HG03066 (cell line): ENCODE data around the gene OR52E2.
"Not testable (repeated sequence)": the region's sequence is repeated elsewhere in the genome, so short reads cannot be mapped to it uniquely, and the experiment has no call there.

Source experiments
- ATAC-seq: cut with Tn5 transposase; IDR thresholded peaks from one replicate; pipeline ENCODE4 v1.9.1; 2021; ENCODE audit warnings: low read depth; ENCODE audit not compliant: unreplicated experiment

OR52E2 gene

GRCh38 chr11:5059391-5059790 is at the start of gene OR52E2:
Gene OR52E2, minus strand, starts transcription at chr11:5059627. Its CDS starts 0 bp downstream, at chr11:5059627.
- ATAC-seq = no peak

- ATAC-seq = no peak
Observed at GRCh38 chr11:5107285-5107684, 47.9 kb upstream of the OR52E2 start.

- ATAC-seq = no peak
Observed at GRCh38 chr11:5103066-5103465, 43.6 kb upstream of the OR52E2 start.

- ATAC-seq = no peak
Observed at GRCh38 chr11:5102246-5102645, 42.8 kb upstream of the OR52E2 start.

GRCh38 chr11:5096011-5096410 is 36.6 kb upstream of the OR52E2 start:
- no peak for ATAC-seq

GRCh38 chr11:5092821-5093585 is 33.6 kb upstream of the OR52E2 start:
- no peak for ATAC-seq

- no peak for ATAC-seq
Observed at GRCh38 chr11:5090668-5091067, 31.2 kb upstream of the OR52E2 start.

GRCh38 chr11:5088556-5088955 is 29.1 kb upstream of the OR52E2 start:
- ATAC-seq = no peak

GRCh38 chr11:5083602-5084001 is 24.2 kb upstream of the OR52E2 start:
- ATAC-seq = no peak

- no peak for ATAC-seq
Observed at GRCh38 chr11:5081405-5081804, 22.0 kb upstream of the OR52E2 start.

- ATAC-seq = no peak
Observed at GRCh38 chr11:5071799-5072198, 12.4 kb upstream of the OR52E2 start.

GRCh38 chr11:5069272-5069671 is 9.8 kb upstream of the OR52E2 start, which contains the start of gene OR52E1:
Gene OR52E1, plus strand, starts transcription at chr11:5069572.
- no peak for ATAC-seq

- no peak for ATAC-seq
Observed at GRCh38 chr11:5065027-5065426, 5.6 kb upstream of the OR52E2 start.

GRCh38 chr11:5058679-5059078 is 748 bp downstream of the OR52E2 start:
- ATAC-seq = not testable (repeated sequence)

- no peak for ATAC-seq
Observed at GRCh38 chr11:5046754-5047330, 12.6 kb downstream of the OR52E2 start.

- no peak for ATAC-seq
Observed at GRCh38 chr11:5046226-5046625, 13.2 kb downstream of the OR52E2 start, which contains the start of gene OR52J3. Gene OR52J3, plus strand, starts transcription at chr11:5046526. Its CDS starts 0 bp downstream, at chr11:5046526.

- no peak for ATAC-seq
Observed at GRCh38 chr11:5043380-5043779, 16.0 kb downstream of the OR52E2 start.

GRCh38 chr11:5042091-5042490 is 17.3 kb downstream of the OR52E2 start:
- no peak for ATAC-seq

GRCh38 chr11:5040876-5041275 is 18.6 kb downstream of the OR52E2 start:
- no peak for ATAC-seq

GRCh38 chr11:5038341-5038740 is 21.1 kb downstream of the OR52E2 start:
- ATAC-seq = no peak

- no peak for ATAC-seq
Observed at GRCh38 chr11:5037926-5038325, 21.5 kb downstream of the OR52E2 start.

- no peak for ATAC-seq
Observed at GRCh38 chr11:5036669-5037068, 22.8 kb downstream of the OR52E2 start.
